MM.1S (cell line): ENCODE results near the gene DNAAF3.

ENCODE experiments used
- DNase-seq: peaks from one replicate; pipeline ENCODE4 v3.0.0-alpha.2; 2015
- H2AFZ ChIP-seq: fragments of 300-600 bp; sonication (generic); 2 replicates; pipeline ENCODE4 v1.6.0; 2016; ENCODE audit warnings: antibody characterized with exemption, low read length
- H3F3A ChIP-seq: fragments of 300-600 bp; sonication (generic); 2 replicates; pipeline ENCODE4 v1.6.1; 2016; ENCODE audit warnings: mild to moderate bottlenecking, antibody characterized with exemption, low read length, moderate library complexity, mixed read lengths; ENCODE audit not compliant: insufficient read depth
- H3K27ac ChIP-seq: fragments of 300-600 bp; sonication (generic); 2 replicates; pipeline ENCODE4 v1.5.1; 2016; ENCODE audit warnings: mild to moderate bottlenecking, low read length
- H3K27me3 ChIP-seq: fragments of 300-600 bp; sonication (generic); replicated peaks from 2 replicates; pipeline ENCODE4 v1.6.0; 2016; ENCODE audit warnings: low read length; ENCODE audit not compliant: insufficient read depth
- H3K36me3 ChIP-seq: fragments of 300-600 bp; sonication (generic); replicated peaks from 2 replicates; pipeline ENCODE4 v1.6.1; 2016; ENCODE audit warnings: mild to moderate bottlenecking, low read length, mixed read lengths; ENCODE audit not compliant: insufficient read depth
- H3K4me1 ChIP-seq: fragments of 300-600 bp; sonication (generic); 2 replicates; pipeline ENCODE4 v1.6.1; 2016; ENCODE audit warnings: low read length, mixed read lengths
- H3K4me2 ChIP-seq: fragments of 300-600 bp; sonication (generic); 2 replicates; pipeline ENCODE4 v1.6.0; 2016; ENCODE audit warnings: low read depth, low read length
- H3K4me3 ChIP-seq: fragments of 300-600 bp; sonication (generic); 2 replicates; pipeline ENCODE4 v1.5.1; 2016; ENCODE audit warnings: low read length, mixed read lengths
- H3K79me2 ChIP-seq: fragments of 300-600 bp; sonication (generic); 2 replicates; pipeline ENCODE4 v1.6.1; 2016; ENCODE audit warnings: mixed run types, low read length, mixed read lengths
- H3K9ac ChIP-seq: fragments of 300-600 bp; sonication (generic); 2 replicates; pipeline ENCODE4 v1.6.1; 2016; ENCODE audit warnings: low read length, mixed read lengths
- H3K9me2 ChIP-seq: fragments of 300-600 bp; sonication (generic); replicated peaks from 2 replicates; pipeline ENCODE4 v1.6.1; 2016; ENCODE audit warnings: mild to moderate bottlenecking, low read length, mixed read lengths; ENCODE audit not compliant: insufficient read depth
- H3K9me3 ChIP-seq: fragments of 300-600 bp; sonication (generic); replicated peaks from 2 replicates; pipeline ENCODE4 v1.6.1; 2016; ENCODE audit warnings: mild to moderate bottlenecking, low read length, mixed read lengths; ENCODE audit not compliant: insufficient read depth
- H4K20me1 ChIP-seq: fragments of 300-600 bp; sonication (generic); 2 replicates; pipeline ENCODE4 v1.6.1; 2016; ENCODE audit warnings: mild to moderate bottlenecking, low read length, moderate library complexity, mixed read lengths; ENCODE audit not compliant: insufficient read depth
- CTCF ChIP-seq: fragments of 300-600 bp; sonication (generic); IDR thresholded peaks from 2 replicates; pipeline ENCODE4 v1.5.1; 2016; ENCODE audit warnings: antibody characterized with exemption, low read length, mixed read lengths
- EZH2 ChIP-seq: fragments of 300-600 bp; sonication (generic); optimal IDR thresholded peaks from 2 replicates; pipeline ENCODE3; 2017; ENCODE audit warnings: low read depth, mild to moderate bottlenecking, antibody characterized with exemption, low read length, mixed read lengths
- EZH2phosphoT487 ChIP-seq: fragments of 300-600 bp; sonication (generic); IDR thresholded peaks from 2 replicates; pipeline ENCODE4 v1.6.1; 2018; ENCODE audit warnings: antibody characterized with exemption, low read length

Gene DNAAF3

GRCh38 chr19:55116232-55116858, 50.1 kb downstream of the DNAAF3 start:
- H3K27me3 ChIP-seq = peaks cover 23% of the 10 kb centered on the region

GRCh38 chr19:55115446-55116065, 50.9 kb downstream of the DNAAF3 start:
- Histone ChIP-seq H3K27me3 (peaks cover 15% of the 10 kb centered on the region), H3K9me2 (no peaks in the 10 kb centered on the region), H2AFZ (no peak overlapping the region), H3K4me2 (peak overlapping the region; percentile 93), H3K4me3 (peak overlapping the region; percentile 79), H4K20me1 (no peaks in the 10 kb centered on the region), H3K9ac (peak overlapping the region; percentile 72; the same call in 1 of the 2 replicates), H3K79me2 (peaks cover 56% of the 10 kb centered on the region), H3K9me3 (no peaks in the 10 kb centered on the region), H3K4me1 (peaks cover 10% of the 10 kb centered on the region; the same call in 1 of the 2 replicates), H3K36me3 (no peaks in the 10 kb centered on the region), H3K27ac (no peak overlapping the region), H3F3A (0 out of 2 replicates have a peak, but pooled peaks cover 4% of the 10 kb centered on the region)
- DNase-seq = no peak
- no peak for TF ChIP-seq EZH2phosphoT487

More at GRCh38 chr19:55116232-55116858, 50.1 kb downstream of the DNAAF3 start:
- Histone ChIP-seq H3K9me2 (no peaks in the 10 kb centered on the region), H3K4me1 (peaks cover 10% of the 10 kb centered on the region; the same call in 1 of the 2 replicates), H3K9ac (peak overlapping the region; percentile 72), H3F3A (0 out of 2 replicates have a peak, but pooled peaks cover 4% of the 10 kb centered on the region), H2AFZ (0 out of 2 replicates have a peak overlapping the region, but pooled peaks have one; percentile 17), H3K4me2 (peak overlapping the region; percentile 93), H3K4me3 (peak overlapping the region; percentile 79), H3K27ac (peak overlapping the region; percentile 24; the same call in 1 of the 2 replicates), H4K20me1 (no peaks in the 10 kb centered on the region), H3K9me3 (no peaks in the 10 kb centered on the region), H3K79me2 (peaks cover 54% of the 10 kb centered on the region), H3K36me3 (no peaks in the 10 kb centered on the region)
- DNase-seq = peak; percentile 34
- TF ChIP-seq EZH2phosphoT487 = no peak
- TF ChIP-seq EZH2 = no peak
- TF ChIP-seq CTCF = no peak

- no peak for DNase-seq
- no peak overlapping the region for H3K4me3 ChIP-seq
- peaks cover 10% of the 10 kb centered on the region; the same call in 1 of the 2 replicates for H3K4me1 ChIP-seq
- peaks cover 7% of the 10 kb centered on the region for H3K27me3 ChIP-seq
- no peaks in the 10 kb centered on the region for H4K20me1 ChIP-seq
- no peak overlapping the region for H3K4me2 ChIP-seq
- no peak overlapping the region for H3K9ac ChIP-seq
- no peaks in the 10 kb centered on the region for H3K9me3 ChIP-seq
- TF ChIP-seq EZH2phosphoT487 (no peak), CTCF (no peak), EZH2 (no peak)
- no peak overlapping the region for H2AFZ ChIP-seq
- peaks cover 56% of the 10 kb centered on the region for H3K79me2 ChIP-seq
- H3K27ac ChIP-seq = no peak overlapping the region
- no peaks in the 10 kb centered on the region for H3K9me2 ChIP-seq
- H3K36me3 ChIP-seq = no peaks in the 10 kb centered on the region
- 0 out of 2 replicates have a peak, but pooled peaks cover 4% of the 10 kb centered on the region for H3F3A ChIP-seq
Measured at GRCh38 chr19:55114566-55115145, 51.8 kb downstream of the DNAAF3 start.
